A673 (cell line): ENCODE measurements around the gene CDK15.

Experiments
- CTCF ChIP-seq: fragments of 300-800, 200-600 bp; sonication (generic); conservative IDR thresholded peaks from 2 replicates; pipeline ENCODE4 v1.5.1; 2017; ENCODE audit warnings: low read depth, mild to moderate bottlenecking, antibody characterized with exemption, low read length, moderate library complexity, mixed read lengths
- EZH2 ChIP-seq: fragments of 200-600 bp; sonication (generic); IDR thresholded peaks from 2 replicates; pipeline ENCODE4 v1.6.1; 2017; ENCODE audit warnings: borderline replicate concordance, low read depth, mild to moderate bottlenecking, mixed read lengths, antibody characterized with exemption, low read length; ENCODE audit not compliant: poor library complexity, severe bottlenecking

- TF ChIP-seq CTCF = no peak
- no peak for TF ChIP-seq EZH2
These were observed 12.0 kb upstream of the CDK15 start for GRCh38 chr2:201794294-201794693.
